Mesodermal cell (in vitro differentiated cells): ENCODE results near the gene UBN1.

Experiments
- H3K27ac ChIP-seq: 2 replicates; pipeline ENCODE4 v1.7.0; 2013; ENCODE audit warnings: mild to moderate bottlenecking, low read depth, low read length, moderate library complexity; ENCODE audit not compliant: severe bottlenecking
- H3K36me3 ChIP-seq: 2 replicates; pipeline ENCODE4 v1.7.1; 2013; ENCODE audit warnings: mild to moderate bottlenecking, low read length, moderate library complexity; ENCODE audit not compliant: control insufficient read depth, insufficient read depth
- H3K4me1 ChIP-seq: one replicate; pipeline ENCODE4 v1.7.1; 2013; ENCODE audit warnings: mild to moderate bottlenecking, low read length; ENCODE audit not compliant: insufficient read depth, control insufficient read depth, poor library complexity, severe bottlenecking
- H3K4me3 ChIP-seq: 2 replicates; pipeline ENCODE4 v1.7.0; 2013; ENCODE audit warnings: low read length, control low read depth, mild to moderate bottlenecking; ENCODE audit not compliant: insufficient read depth, poor library complexity, severe bottlenecking; ENCODE audit errors: extremely low read depth
- H3K9me3 ChIP-seq: 2 replicates; pipeline ENCODE4 v1.7.1; 2013; ENCODE audit warnings: mild to moderate bottlenecking, low read length, moderate library complexity; ENCODE audit not compliant: control insufficient read depth
- WGBS, 2 experiments: methylation state at CpG; one replicate each; pipeline ENCODE4 v1.1.5; 2013; ENCODE audit warnings: missing lambda C conversion rate in 2 of 2; ENCODE audit not compliant: insufficient coverage in 2 of 2; 5-methylcytosine and 5-hydroxymethylcytosine counted together

Gene UBN1

GRCh38 chr16:4840984-4841383, 6.3 kb upstream of the UBN1 start:
- Histone ChIP-seq H3K4me3 (no peak overlapping the region), H3K4me1 (no peaks in the 10 kb centered on the region), H3K9me3 (no peaks in the 10 kb centered on the region), H3K27ac (no peak overlapping the region), H3K36me3 (peaks cover 92% of the 10 kb centered on the region)
- WGBS, 2 experiments, result 77 to 80% methylated on average over 5 of the region's 5 CpGs

- Histone ChIP-seq H3K36me3 (peaks cover 41% of the 10 kb centered on the region), H3K4me3 (peak overlapping the region; percentile 91), H3K9me3 (no peaks in the 10 kb centered on the region), H3K27ac (peak overlapping the region; percentile 91), H3K4me1 (peaks cover 11% of the 10 kb centered on the region)
- 1% methylated on average over 20 to 26 of the region's 27 CpGs for WGBS, 2 experiments
Measured at GRCh38 chr16:4846503-4846900, 779 bp upstream of the UBN1 start.

- WGBS, 2 experiments, result 1% methylated on average over 72 to 83 of the region's 83 CpGs
Measured at GRCh38 chr16:4847774-4848587, 700 bp downstream of the UBN1 start.

GRCh38 chr16:4850211-4850610, 2.9 kb downstream of the UBN1 start:
- H3K27ac ChIP-seq, result no peak overlapping the region
- 40 to 82% methylated on average over 1 to 2 of the region's 3 CpGs for WGBS, 2 experiments
- H3K9me3 ChIP-seq, result no peaks in the 10 kb centered on the region
- peaks cover 19% of the 10 kb centered on the region for H3K4me1 ChIP-seq
- H3K36me3 ChIP-seq, result peaks cover 27% of the 10 kb centered on the region
- H3K4me3 ChIP-seq, result no peak overlapping the region

More at GRCh38 chr16:4847774-4848587, 700 bp downstream of the UBN1 start:
- Histone ChIP-seq H3K4me3 (peak overlapping the region; percentile 91), H3K9me3 (no peaks in the 10 kb centered on the region), H3K27ac (peak overlapping the region; percentile 91), H3K4me1 (peaks cover 16% of the 10 kb centered on the region), H3K36me3 (peaks cover 29% of the 10 kb centered on the region)

GRCh38 chr16:4852221-4852872, 5.1 kb downstream of the UBN1 start:
- peaks cover 22% of the 10 kb centered on the region for H3K4me1 ChIP-seq
- no peaks in the 10 kb centered on the region for H3K9me3 ChIP-seq
- no peak overlapping the region for H3K4me3 ChIP-seq
- H3K36me3 ChIP-seq, result peaks cover 45% of the 10 kb centered on the region
- no peak overlapping the region for H3K27ac ChIP-seq
- WGBS, 2 experiments, result 100% methylated on average over 1 of the region's 1 CpG

GRCh38 chr16:4855371-4855770, 8.1 kb downstream of the UBN1 start:
- Histone ChIP-seq H3K4me3 (no peak overlapping the region), H3K27ac (no peak overlapping the region), H3K4me1 (peaks cover 23% of the 10 kb centered on the region), H3K36me3 (peaks cover 75% of the 10 kb centered on the region), H3K9me3 (no peaks in the 10 kb centered on the region)
- 96 to 100% methylated on average over 4 to 5 of the region's 5 CpGs for WGBS, 2 experiments

- H3K4me1 ChIP-seq, result peaks cover 20% of the 10 kb centered on the region
- WGBS, 2 experiments, result 88 to 100% methylated on average over 1 of the region's 2 CpGs
- H3K4me3 ChIP-seq, result no peak overlapping the region
- H3K36me3 ChIP-seq, result peaks cover 79% of the 10 kb centered on the region
- no peak overlapping the region for H3K27ac ChIP-seq
- H3K9me3 ChIP-seq, result no peaks in the 10 kb centered on the region
Measured at GRCh38 chr16:4855804-4856203, 8.5 kb downstream of the UBN1 start.

- Histone ChIP-seq H3K36me3 (peaks cover 97% of the 10 kb centered on the region), H3K9me3 (no peaks in the 10 kb centered on the region), H3K27ac (peak overlapping the region; percentile 61), H3K4me3 (no peak overlapping the region), H3K4me1 (peaks cover 15% of the 10 kb centered on the region)
- 93 to 97% methylated on average over 12 to 17 of the region's 17 CpGs for WGBS, 2 experiments
Measured at GRCh38 chr16:4859190-4859899, 12.1 kb downstream of the UBN1 start.

GRCh38 chr16:4859900-4860255, 12.6 kb downstream of the UBN1 start:
- Histone ChIP-seq H3K36me3 (peaks cover 97% of the 10 kb centered on the region), H3K4me3 (no peak overlapping the region), H3K4me1 (peaks cover 15% of the 10 kb centered on the region), H3K9me3 (no peaks in the 10 kb centered on the region), H3K27ac (peak overlapping the region; percentile 61)
- 85 to 89% methylated on average over 8 to 10 of the region's 10 CpGs for WGBS, 2 experiments

- H3K36me3 ChIP-seq, result peaks cover 90% of the 10 kb centered on the region
- H3K4me1 ChIP-seq, result peaks cover 9% of the 10 kb centered on the region
- no peak overlapping the region for H3K4me3 ChIP-seq
- WGBS, 2 experiments, result 92 to 96% methylated on average over 13 of the region's 14 CpGs
- H3K9me3 ChIP-seq, result no peaks in the 10 kb centered on the region
- H3K27ac ChIP-seq, result no peak overlapping the region
Measured at GRCh38 chr16:4860727-4861342, 13.6 kb downstream of the UBN1 start.
